T-helper 22 cell (primary cell): ENCODE results near the gene SERINC5.
"Not testable (repeated sequence)": the region's sequence is repeated elsewhere in the genome, so short reads cannot be mapped to it uniquely, and the experiment has no call there.

Experiments used
- DNase-seq: peaks from one replicate; pipeline ENCODE4 v3.0.0-alpha.2; 2020; ENCODE audit warnings: low read depth

Gene SERINC5

GRCh38 chr5:80094236-80094738, 161.6 kb downstream of the SERINC5 start:
- DNase-seq = no peak

GRCh38 chr5:80093796-80094195, 162.1 kb downstream of the SERINC5 start:
- no peak for DNase-seq

GRCh38 chr5:80092486-80093107, 163.3 kb downstream of the SERINC5 start:
- DNase-seq = no peak

- DNase-seq = not testable (repeated sequence)
Measured at GRCh38 chr5:80091792-80092192, 164.1 kb downstream of the SERINC5 start.

GRCh38 chr5:80090884-80091166, 165.0 kb downstream of the SERINC5 start:
- no peak for DNase-seq

GRCh38 chr5:80083101-80083890, 172.6 kb downstream of the SERINC5 start:
- no peak for DNase-seq

- no peak for DNase-seq
Measured at GRCh38 chr5:80082731-80083100, 173.1 kb downstream of the SERINC5 start.

- no peak for DNase-seq
Measured at GRCh38 chr5:80082281-80082680, 173.6 kb downstream of the SERINC5 start.

GRCh38 chr5:80078921-80079320, 176.9 kb downstream of the SERINC5 start:
- DNase-seq = no peak

- no peak for DNase-seq
Measured at GRCh38 chr5:80077051-80077714, 178.7 kb downstream of the SERINC5 start.

- DNase-seq = no peak
Measured at GRCh38 chr5:80076131-80077050, 179.5 kb downstream of the SERINC5 start.

- no peak for DNase-seq
Measured at GRCh38 chr5:80072103-80073073, 183.5 kb downstream of the SERINC5 start.

- no peak for DNase-seq
Measured at GRCh38 chr5:80071510-80072021, 184.3 kb downstream of the SERINC5 start.

- DNase-seq = no peak
Measured at GRCh38 chr5:80070338-80071056, 185.4 kb downstream of the SERINC5 start.

- no peak for DNase-seq
Measured at GRCh38 chr5:80069918-80070318, 185.9 kb downstream of the SERINC5 start.

- DNase-seq = no peak
Measured at GRCh38 chr5:80069251-80069800, 186.5 kb downstream of the SERINC5 start.

- DNase-seq = no peak
Measured at GRCh38 chr5:80068775-80069174, 187.1 kb downstream of the SERINC5 start.

- DNase-seq = no peak
Measured at GRCh38 chr5:80068246-80068636, 187.6 kb downstream of the SERINC5 start.

- DNase-seq = no peak
Measured at GRCh38 chr5:80067531-80068245, 188.2 kb downstream of the SERINC5 start.
